Measurements from ENCODE around the gene NELL2.

GRCh38 chr12:44674875-44675274, 201.2 kb downstream of the NELL2 start:
- TF ChIP-seq CTCF (IDR thresholded peaks at IDR 0.05) (no peak), POLR2A (IDR thresholded peaks at IDR 0.05) (no peak)

Data from vagina (tissue), 2 donors.